ENCODE measurements around the gene C11orf52.
"Not testable (repeated sequence)": the region's sequence is repeated elsewhere in the genome, so short reads cannot be mapped to it uniquely, and the experiment has no call there.

C11orf52 gene

DNA sequence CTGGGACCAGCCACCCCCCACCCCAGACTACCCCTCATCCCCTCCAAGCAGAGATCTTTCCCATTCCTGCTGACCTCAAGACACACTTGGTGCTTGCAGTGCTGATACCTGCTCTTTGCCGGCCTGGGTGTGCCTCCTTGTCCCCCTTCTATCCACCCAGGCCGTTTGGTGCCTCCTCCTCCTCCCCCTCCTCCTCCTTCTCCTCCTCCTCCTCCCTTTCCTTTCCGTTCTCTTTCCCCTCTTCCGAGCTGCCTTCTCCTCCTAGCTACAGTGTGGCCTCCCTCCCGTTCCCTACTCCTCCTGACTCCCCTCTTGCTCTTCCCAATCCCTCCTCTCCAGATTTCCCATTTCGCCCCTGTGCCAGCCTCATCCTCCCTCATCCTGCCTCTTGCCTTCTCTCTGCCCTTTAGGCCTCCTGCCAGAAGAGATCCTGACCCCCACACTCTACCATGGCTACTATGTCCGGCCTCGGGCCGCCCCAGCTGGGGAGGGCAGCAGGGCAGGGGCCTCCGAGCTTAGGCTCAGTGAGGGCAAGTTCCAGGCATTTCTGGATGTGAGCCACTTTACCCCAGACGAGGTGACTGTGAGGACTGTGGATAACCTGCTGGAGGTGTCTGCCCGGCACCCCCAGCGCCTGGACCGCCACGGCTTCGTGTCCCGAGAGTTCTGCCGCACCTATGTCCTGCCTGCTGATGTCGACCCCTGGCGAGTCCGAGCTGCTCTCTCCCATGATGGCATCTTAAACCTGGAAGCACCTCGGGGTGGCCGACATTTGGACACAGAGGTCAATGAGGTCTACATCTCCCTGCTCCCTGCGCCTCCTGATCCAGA lies 5.5 kb upstream of the C11orf52 start:
- DNase-seq: no peak

DNA sequence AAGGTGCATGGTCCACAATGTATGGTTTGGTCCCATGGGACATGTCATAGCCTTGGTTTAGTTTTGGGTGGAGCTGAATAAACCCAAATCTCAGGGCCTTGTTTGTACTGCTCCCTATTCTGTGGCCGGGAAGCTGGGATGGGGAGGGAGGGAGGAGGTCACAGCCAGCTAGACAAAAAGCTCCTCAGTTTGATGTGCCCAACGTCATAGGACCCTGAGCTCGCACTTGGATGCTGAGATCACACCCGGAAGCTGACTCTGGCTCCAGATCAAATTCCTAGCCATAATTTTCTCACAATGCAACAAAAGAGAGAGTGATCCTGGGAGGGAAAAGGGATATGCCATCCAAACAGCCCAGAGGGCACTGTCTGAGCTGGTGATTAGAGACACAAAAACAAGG lies 4.7 kb upstream of the C11orf52 start:
- no peak for DNase-seq

- DNase-seq: no peak
Measured at GRCh38 chr11:111916768-111917167, 1.9 kb upstream of the C11orf52 start.

DNA sequence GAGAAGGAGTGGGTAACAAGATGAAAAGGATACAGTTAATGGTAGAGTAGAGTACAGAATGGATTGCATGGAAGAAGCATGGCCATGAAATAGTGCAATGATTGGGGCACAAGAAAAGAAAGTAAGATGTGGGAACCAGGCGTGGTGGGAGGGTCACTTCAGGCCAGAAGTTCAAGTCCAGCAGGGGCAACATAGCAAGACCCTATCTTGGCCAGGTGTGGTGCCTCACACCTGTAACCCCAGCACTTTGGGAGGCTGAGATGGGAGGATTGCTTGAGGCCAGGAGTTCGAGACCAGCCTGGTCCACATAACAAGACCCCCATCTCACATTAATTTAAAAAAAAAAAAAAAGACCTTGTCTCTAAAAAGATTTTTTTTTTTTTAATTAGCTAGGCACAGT lies 1.4 kb upstream of the C11orf52 start:
- DNase-seq: no peak

DNA sequence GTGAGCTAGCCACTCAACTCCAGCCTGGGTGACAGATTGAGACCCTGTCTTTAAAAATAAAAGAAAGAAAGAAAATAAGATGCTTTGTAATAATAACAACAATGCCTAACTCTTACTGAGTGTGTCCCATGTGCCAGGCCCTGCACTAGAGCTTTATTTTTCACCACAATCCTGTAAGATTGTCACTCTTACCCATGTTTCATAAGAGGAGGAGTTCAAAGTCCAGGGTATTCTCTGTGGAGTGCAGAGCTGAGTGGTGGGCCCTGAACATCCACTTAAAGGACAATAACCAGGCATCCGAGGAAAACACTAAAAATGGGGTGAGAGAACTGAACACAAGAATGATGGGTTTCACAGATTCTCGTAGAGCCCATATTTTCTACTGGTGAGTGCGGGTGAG lies 925 bp upstream of the C11orf52 start:
- no peak for DNase-seq

DNA sequence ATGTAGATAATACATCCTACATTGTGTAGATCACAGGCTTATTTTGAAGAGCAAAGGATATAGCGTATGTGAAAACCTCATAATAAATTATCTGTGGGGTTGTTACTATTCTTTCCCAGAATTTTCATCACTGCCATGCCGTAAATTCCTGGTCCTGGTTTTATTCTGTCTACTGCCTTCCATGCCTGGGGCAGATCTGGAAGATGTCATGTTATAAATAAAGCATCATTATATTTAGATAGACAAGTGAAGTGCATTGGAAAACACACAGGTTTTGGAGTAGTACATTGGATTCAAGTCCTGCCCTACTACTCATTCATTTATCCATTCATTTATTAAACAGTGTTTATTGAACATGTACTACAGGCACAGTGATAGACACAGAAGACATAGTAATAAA lies 2.2 kb downstream of the C11orf52 start:
- DNase-seq: no peak

- no peak for DNase-seq
Measured at GRCh38 chr11:111921541-111922230, 3.0 kb downstream of the C11orf52 start.

- no peak for DNase-seq
Measured at GRCh38 chr11:111922803-111923202, 4.1 kb downstream of the C11orf52 start.

- DNase-seq: no peak
Measured at GRCh38 chr11:111923351-111923788, 4.7 kb downstream of the C11orf52 start.

DNA sequence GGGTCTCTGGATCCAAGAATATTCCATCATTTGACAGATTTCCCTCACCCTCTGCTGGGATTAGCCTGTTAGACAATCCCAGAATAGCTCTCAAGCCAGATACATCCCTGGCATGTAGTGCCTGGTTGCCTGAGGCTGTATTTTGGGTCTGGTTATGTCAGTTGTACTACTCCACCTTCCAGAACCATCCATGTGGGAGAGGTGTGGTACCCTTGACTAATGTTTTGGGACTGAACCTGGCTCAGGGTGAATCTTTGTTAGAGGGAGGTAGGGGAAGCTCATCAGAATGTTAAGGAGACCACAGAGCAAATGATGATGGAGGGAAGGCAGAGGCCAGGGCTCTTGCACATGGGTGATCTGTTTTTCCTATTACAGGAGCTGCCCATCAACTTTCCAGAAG lies 5.2 kb downstream of the C11orf52 start:
- no peak for DNase-seq

DNA sequence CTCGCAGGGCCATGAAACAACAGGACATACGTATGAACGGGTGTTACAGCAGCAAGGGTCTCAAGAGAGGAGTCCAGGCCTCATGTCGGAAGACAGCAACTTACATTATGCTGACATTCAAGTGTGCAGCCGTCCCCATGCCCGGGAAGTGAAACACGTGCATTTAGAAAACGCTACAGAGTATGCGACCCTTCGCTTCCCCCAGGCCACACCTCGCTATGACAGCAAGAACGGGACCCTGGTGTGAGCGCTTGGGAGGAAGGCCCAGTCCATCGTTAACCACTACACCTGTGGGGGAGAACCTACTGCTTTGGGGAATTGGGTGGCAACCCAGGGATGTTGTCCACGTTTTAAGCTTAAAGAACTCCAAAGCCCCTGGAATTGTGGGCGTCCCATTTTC lies 7.2 kb downstream of the C11orf52 start:
- DNase-seq: no peak

DNA sequence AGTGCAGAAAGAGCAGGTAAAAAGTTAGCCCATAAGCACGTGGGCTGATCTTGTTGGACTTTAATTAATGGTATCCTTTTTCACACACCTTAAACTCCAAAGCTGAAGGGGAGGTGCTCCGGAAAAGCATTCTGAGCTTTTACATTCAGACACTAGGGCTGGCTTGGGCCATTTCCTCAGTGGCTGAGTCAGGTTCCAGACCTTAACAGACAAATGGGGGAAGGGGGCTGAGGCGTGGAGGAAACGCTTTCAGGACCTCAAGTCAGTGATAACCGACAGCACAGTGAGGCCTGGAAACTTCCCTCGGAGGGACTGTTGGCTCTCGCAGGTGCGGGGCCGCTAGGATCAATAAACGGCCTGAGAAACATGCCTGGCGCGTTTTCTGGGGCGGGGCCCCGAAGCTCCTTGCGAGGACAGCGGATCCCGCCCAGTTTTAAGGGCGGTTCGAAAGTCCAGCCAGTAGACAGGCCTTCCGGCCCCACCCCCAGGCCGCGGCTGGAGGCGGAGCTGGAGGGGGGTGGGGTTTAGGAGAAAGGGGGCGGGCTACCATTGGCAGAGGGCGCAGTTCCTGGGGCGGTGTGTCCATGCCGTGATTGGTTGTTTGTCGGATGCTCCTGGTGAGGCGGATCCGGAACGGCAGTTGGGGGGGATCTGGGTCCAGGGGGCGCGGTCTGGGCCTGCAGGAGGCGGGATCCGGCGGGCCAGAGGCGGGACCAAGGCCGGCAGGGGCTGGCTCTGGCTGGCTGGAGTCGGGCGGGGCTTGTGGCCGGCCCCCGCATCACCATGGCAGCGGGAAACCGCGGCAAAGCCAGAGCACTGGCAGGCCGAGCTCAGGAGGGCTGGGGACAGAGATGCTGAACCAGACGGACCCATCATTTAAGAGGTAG lies 8.0 kb downstream of the C11orf52 start:
- peak; percentile 96 for DNase-seq

DNA sequence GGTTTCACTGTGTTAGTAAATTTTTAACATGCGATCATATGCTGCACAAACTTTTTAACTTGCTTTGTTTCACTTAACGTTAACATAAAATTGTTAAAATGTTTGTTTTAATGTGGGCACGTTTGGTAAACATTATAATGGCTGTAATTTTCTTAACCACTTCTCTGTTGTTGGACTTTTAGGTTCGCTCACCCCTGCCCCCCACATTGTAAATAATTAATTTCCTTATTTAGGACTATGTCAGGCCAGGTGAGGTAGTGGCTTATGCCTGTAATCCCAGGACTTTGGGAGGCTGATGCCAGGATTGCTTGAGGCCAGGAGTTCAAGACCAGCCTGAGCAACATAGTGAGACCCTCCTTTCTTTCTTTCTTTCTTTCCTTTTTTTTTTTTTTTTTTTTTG lies 11.8 kb downstream of the C11orf52 start:
- no peak for DNase-seq

- DNase-seq: no peak
Measured at GRCh38 chr11:111932611-111932950, 13.9 kb downstream of the C11orf52 start.

DNA sequence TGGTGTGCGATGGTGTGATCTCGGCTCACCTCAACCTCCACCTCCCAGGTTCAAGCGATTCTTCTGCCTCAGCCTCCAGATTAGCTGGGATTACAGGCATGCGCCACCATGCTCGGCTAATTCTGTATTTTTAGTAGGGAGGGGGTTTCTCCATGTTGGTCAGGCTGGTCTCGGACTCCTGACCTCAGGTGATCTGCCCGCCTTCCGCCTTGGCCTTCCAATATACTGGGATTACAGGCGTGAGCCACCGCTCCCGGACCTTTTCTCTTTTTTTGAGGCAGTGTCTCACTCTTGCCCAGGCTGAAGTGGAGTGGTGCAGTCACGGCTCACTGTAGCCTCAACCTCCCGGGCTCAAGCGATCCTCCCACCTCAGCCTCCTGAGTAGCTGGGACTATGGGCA lies 14.5 kb downstream of the C11orf52 start:
- not testable (repeated sequence) for DNase-seq

DNA sequence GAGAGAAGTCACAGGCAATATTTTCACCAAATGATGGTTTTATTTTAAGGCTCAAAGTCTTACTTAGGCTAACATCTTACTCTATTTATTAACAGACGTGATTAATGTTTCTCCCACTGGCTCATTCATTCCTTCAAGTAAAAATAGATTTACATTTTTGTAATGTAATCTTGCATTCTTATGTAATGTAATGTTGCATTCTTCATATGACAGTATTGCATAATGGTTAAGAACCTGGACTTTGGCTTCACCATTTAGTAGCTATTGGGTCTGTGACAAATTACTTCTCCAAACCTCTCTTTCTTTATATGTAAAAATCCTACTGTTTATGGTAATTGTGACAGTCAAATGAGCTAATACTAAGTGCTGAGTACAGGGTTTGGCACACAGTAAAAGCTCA lies 15.2 kb downstream of the C11orf52 start:
- DNase-seq: no peak

DNA sequence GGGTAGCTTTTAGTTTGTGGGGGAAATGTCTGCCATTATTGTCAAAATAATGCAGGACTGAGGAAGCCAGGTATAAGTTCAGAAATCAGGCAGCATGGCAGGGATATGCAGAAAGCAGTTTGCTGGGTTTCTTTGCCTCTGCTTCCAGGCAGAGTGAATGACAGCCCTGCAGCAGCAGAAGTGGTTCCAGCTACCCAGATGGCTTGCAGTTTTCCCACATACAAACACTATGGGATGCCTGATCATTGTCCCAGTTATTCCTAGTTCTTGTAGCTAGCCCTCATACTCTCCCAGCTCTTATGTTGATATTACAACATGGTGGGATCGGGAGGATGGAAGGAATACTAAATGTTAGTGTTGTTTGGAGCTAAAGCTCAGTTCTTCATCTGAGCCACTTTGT lies 15.6 kb downstream of the C11orf52 start:
- DNase-seq: no peak

GRCh38 chr11:111935317-111936039 lies 16.8 kb downstream of the C11orf52 start:
- no peak for DNase-seq

DNA sequence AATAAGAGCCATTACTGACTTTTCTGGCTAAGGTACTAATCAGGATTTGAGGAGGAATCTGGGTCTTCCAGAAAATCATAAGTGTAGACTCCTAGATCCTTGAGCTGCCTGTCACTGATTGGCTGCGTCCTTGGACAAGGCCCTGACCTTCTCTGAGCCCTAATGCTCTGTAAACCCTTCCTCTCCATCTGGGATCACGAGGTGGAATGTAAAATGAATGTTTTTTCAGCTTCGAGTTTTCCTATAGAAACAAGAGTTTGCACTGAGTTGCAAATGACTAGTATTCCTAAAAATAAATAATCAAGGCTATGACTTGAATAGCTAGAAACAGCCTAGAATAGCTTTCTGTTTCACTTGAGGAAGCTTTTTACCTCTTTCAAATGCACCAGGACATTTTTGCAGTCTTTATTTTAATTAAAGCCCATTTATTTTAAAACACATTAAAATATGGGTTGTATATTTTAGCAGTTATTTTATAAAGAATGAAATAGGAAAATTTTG lies 17.4 kb downstream of the C11orf52 start:
- no peak for DNase-seq

DNA sequence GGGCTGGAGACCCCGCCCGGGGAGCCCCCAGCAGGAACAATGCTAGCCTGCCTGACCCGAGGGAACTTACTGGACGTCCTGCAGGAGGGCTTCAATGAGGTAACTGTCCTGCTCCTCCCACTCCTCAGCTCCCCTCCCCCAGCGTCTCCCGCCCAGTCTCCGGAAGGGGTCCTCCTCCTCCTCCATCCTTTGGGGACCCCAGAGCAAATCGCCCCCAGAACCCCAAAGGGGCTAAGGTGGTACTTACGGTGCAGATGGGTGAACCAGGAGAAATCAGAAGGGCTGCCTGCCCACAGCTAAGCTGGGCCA lies 18.7 kb downstream of the C11orf52 start:
- no peak for DNase-seq

DNA sequence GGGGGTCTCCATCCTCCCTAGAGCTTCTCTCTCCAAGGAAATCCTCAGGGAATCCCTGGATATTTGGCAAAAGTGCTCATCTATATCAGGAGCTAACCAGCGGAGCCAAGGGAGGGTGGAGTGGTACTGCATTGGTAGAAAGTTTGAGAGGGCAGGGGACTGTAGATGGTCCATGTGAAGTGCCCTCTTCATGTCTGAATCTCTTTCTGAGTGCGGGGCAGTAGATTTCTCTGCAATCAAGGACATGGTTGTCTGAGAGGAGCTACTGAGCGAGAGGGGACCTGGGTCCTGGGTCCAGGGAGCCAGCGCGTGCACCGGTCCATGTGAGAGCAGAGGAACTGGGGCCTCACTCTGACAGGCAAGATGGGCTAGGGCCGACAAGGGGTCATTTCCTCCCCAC lies 19.1 kb downstream of the C11orf52 start:
- DNase-seq: no peak

GRCh38 chr11:111938687-111939160 lies 20.0 kb downstream of the C11orf52 start:
- DNase-seq: peak; percentile 15

Measured in NK-92 treated with Interleukin-12 subunit alpha and Interleukin-12 subunit beta, amount 100 ng/mL, for 24 hours (cell line).